HG03103 (cell line): ENCODE results near the gene SLC26A8.

Experiments used
- ATAC-seq: cut with Tn5 transposase; IDR thresholded peaks from one replicate; pipeline ENCODE4 v1.9.1; 2021; ENCODE audit warnings: low read depth; ENCODE audit not compliant: unreplicated experiment

SLC26A8 gene

GRCh38 chr6:36023996-36024795 lies at the start of gene SLC26A8:
TSS of gene SLC26A8 (minus strand) at chr6:36024641. CDS start at chr6:36019707, 4,934 bp downstream.
- ATAC-seq, result no peak

GRCh38 chr6:36073587-36073986 lies 49.1 kb upstream of the SLC26A8 start:
- ATAC-seq, result no peak

- no peak for ATAC-seq
Observed at GRCh38 chr6:36072681-36073080, 48.2 kb upstream of the SLC26A8 start.

GRCh38 chr6:36071714-36072113 lies 47.3 kb upstream of the SLC26A8 start:
- ATAC-seq, result no peak

- no peak for ATAC-seq
Observed at GRCh38 chr6:36071281-36071680, 46.8 kb upstream of the SLC26A8 start.

GRCh38 chr6:36070252-36070651 lies 45.8 kb upstream of the SLC26A8 start:
- ATAC-seq, result no peak

- no peak for ATAC-seq
Observed at GRCh38 chr6:36069573-36069972, 45.1 kb upstream of the SLC26A8 start.

- no peak for ATAC-seq
Observed at GRCh38 chr6:36068586-36068985, 44.1 kb upstream of the SLC26A8 start.

GRCh38 chr6:36068012-36068392 lies 43.6 kb upstream of the SLC26A8 start:
- ATAC-seq, result no peak

- no peak for ATAC-seq
Observed at GRCh38 chr6:36067374-36068011, 43.1 kb upstream of the SLC26A8 start.

GRCh38 chr6:36066817-36067216 lies 42.4 kb upstream of the SLC26A8 start:
- ATAC-seq, result no peak

GRCh38 chr6:36065916-36066315 lies 41.5 kb upstream of the SLC26A8 start:
- no peak for ATAC-seq

GRCh38 chr6:36064770-36065396 lies 40.4 kb upstream of the SLC26A8 start:
- no peak for ATAC-seq

- ATAC-seq, result no peak
Observed at GRCh38 chr6:36063318-36064060, 39.0 kb upstream of the SLC26A8 start.

- no peak for ATAC-seq
Observed at GRCh38 chr6:36062247-36062646, 37.8 kb upstream of the SLC26A8 start.

GRCh38 chr6:36061236-36061635 lies 36.8 kb upstream of the SLC26A8 start:
- no peak for ATAC-seq

- no peak for ATAC-seq
Observed at GRCh38 chr6:36056178-36056577, 31.7 kb upstream of the SLC26A8 start.

- ATAC-seq, result no peak
Observed at GRCh38 chr6:36054956-36055355, 30.5 kb upstream of the SLC26A8 start.

GRCh38 chr6:36054415-36054814 lies 30.0 kb upstream of the SLC26A8 start:
- ATAC-seq, result no peak

- no peak for ATAC-seq
Observed at GRCh38 chr6:36053878-36054277, 29.4 kb upstream of the SLC26A8 start.

GRCh38 chr6:36052097-36052496 lies 27.7 kb upstream of the SLC26A8 start:
- no peak for ATAC-seq
